ENCODE results near the gene OSBPL5.
"Not testable (repeated sequence)": the region's sequence is repeated elsewhere in the genome, so short reads cannot be mapped to it uniquely, and the experiment has no call there.

Gene OSBPL5

GRCh38 chr11:3089236-3090061, 75.7 kb downstream of the OSBPL5 start:
- in situ Hi-C loops (cut with MboI; ENCODE audit: low sequenced_read_pairs): no loop called here

- in situ Hi-C loops (cut with MboI; ENCODE audit: low sequenced_read_pairs): no loop called here
Observed at GRCh38 chr11:3088806-3089205, 76.3 kb downstream of the OSBPL5 start.

- in situ Hi-C loops (cut with MboI; ENCODE audit: low sequenced_read_pairs): no loop called here
Observed at GRCh38 chr11:3087821-3088800, 77.0 kb downstream of the OSBPL5 start.

GRCh38 chr11:3087373-3087772, 77.7 kb downstream of the OSBPL5 start:
- in situ Hi-C loops (cut with MboI; ENCODE audit: low sequenced_read_pairs): no loop called here

GRCh38 chr11:3086671-3087150, 78.4 kb downstream of the OSBPL5 start:
- in situ Hi-C loops (cut with MboI; ENCODE audit: low sequenced_read_pairs): no loop called here

- in situ Hi-C loops (cut with MboI; ENCODE audit: low sequenced_read_pairs): no loop called here
Observed at GRCh38 chr11:3086114-3086513, 79.0 kb downstream of the OSBPL5 start.

GRCh38 chr11:3085052-3085451, 80.1 kb downstream of the OSBPL5 start:
- in situ Hi-C loops (cut with MboI; ENCODE audit: low sequenced_read_pairs): no loop called here

- in situ Hi-C loops (cut with MboI; ENCODE audit: low sequenced_read_pairs): no loop called here
Observed at GRCh38 chr11:3083321-3083720, 81.8 kb downstream of the OSBPL5 start.

- in situ Hi-C loops (cut with MboI; ENCODE audit: low sequenced_read_pairs): no loop called here
Observed at GRCh38 chr11:3081386-3081751, 83.7 kb downstream of the OSBPL5 start.

- in situ Hi-C loops (cut with MboI; ENCODE audit: low sequenced_read_pairs): no loop called here
Observed at GRCh38 chr11:3080733-3081385, 84.3 kb downstream of the OSBPL5 start.

GRCh38 chr11:3080104-3080503, 85.0 kb downstream of the OSBPL5 start:
- in situ Hi-C loops (cut with MboI; ENCODE audit: low sequenced_read_pairs): no loop called here

GRCh38 chr11:3077846-3078440, 87.2 kb downstream of the OSBPL5 start:
- in situ Hi-C loops (cut with MboI; ENCODE audit: low sequenced_read_pairs): no loop called here

- in situ Hi-C loops (cut with MboI; ENCODE audit: low sequenced_read_pairs): no loop called here
Observed at GRCh38 chr11:3077189-3077836, 87.8 kb downstream of the OSBPL5 start.

GRCh38 chr11:3074912-3075589, 90.1 kb downstream of the OSBPL5 start:
- in situ Hi-C loops (cut with MboI; ENCODE audit: low sequenced_read_pairs): no loop called here

- in situ Hi-C loops (cut with MboI; ENCODE audit: low sequenced_read_pairs): no loop called here
Observed at GRCh38 chr11:3073029-3073435, 92.1 kb downstream of the OSBPL5 start.

- in situ Hi-C loops (cut with MboI; ENCODE audit: low sequenced_read_pairs): no loop called here
Observed at GRCh38 chr11:3069425-3069824, 95.7 kb downstream of the OSBPL5 start.

GRCh38 chr11:3066308-3066707, 98.8 kb downstream of the OSBPL5 start:
- in situ Hi-C loops (cut with MboI; ENCODE audit: low sequenced_read_pairs): not testable (repeated sequence)

GRCh38 chr11:3064709-3065108, 100.4 kb downstream of the OSBPL5 start:
- in situ Hi-C loops (cut with MboI; ENCODE audit: low sequenced_read_pairs): not testable (repeated sequence)

- in situ Hi-C loops (cut with MboI; ENCODE audit: low sequenced_read_pairs): not testable (repeated sequence)
Observed at GRCh38 chr11:3063876-3064275, 101.2 kb downstream of the OSBPL5 start.

- in situ Hi-C loops (cut with MboI; ENCODE audit: low sequenced_read_pairs): not testable (repeated sequence)
Observed at GRCh38 chr11:3063432-3063831, 101.7 kb downstream of the OSBPL5 start.
